Fibroblast of lung (primary cell): ENCODE measurements around the gene ZBTB22. TPM values are rescaled to one million over a fixed set of nuclear protein-coding genes. Genes with fewer than 3 reads are reported as not detected.

Experiments
- DNase-seq, 2 donors: peaks; one replicate each; pipeline versions ENCODE4 v3.0.0 to v3.0.0-alpha.2; 2010; ENCODE audit warnings: low read depth in 2 of 2
- H2AFZ ChIP-seq: 2 replicates; pipeline ENCODE4 v1.5.1; 2012; ENCODE audit warnings: low read length, control low read depth, inconsistent platforms
- H3K27ac ChIP-seq: 2 replicates; pipeline ENCODE4 v1.5.1; 2011; ENCODE audit warnings: low read length, control low read depth; ENCODE audit not compliant: insufficient read depth
- H3K27me3 ChIP-seq: 2 replicates; pipeline ENCODE4 v1.5.1; 2011; ENCODE audit warnings: mild to moderate bottlenecking, low read length; ENCODE audit not compliant: control insufficient read depth, insufficient read depth
- H3K36me3 ChIP-seq: 2 replicates; pipeline ENCODE4 v1.5.1; 2011; ENCODE audit warnings: low read length; ENCODE audit not compliant: control insufficient read depth, insufficient read depth
- H3K4me1 ChIP-seq: 2 replicates; pipeline ENCODE4 v1.5.1; 2011; ENCODE audit warnings: low read length; ENCODE audit not compliant: control insufficient read depth, insufficient read depth; ENCODE audit errors: extremely low read depth
- H3K4me2 ChIP-seq: 2 replicates; pipeline ENCODE4 v1.5.1; 2011; ENCODE audit warnings: low read length, control low read depth; ENCODE audit not compliant: insufficient read depth; ENCODE audit errors: extremely low read depth
- H3K4me3 ChIP-seq, 4 experiments: fragments of 200-600 bp in 1 of 4; sonication (generic) in 1 of 4; replicated peaks in 1 of 4; 2 replicates each; pipeline ENCODE4 v1.5.1; 2011 to 2016; ENCODE audit warnings: low read length in 4 of 4, low read depth in 3 of 4, mild to moderate bottlenecking in 3 of 4, control low read depth in 2 of 4, inconsistent platforms in 1 of 4, mixed read lengths in 1 of 4; ENCODE audit not compliant: insufficient read depth in 1 of 4; ENCODE audit errors: control extremely low read depth in 1 of 4
- H3K79me2 ChIP-seq: 2 replicates; pipeline ENCODE4 v1.5.1; 2012; ENCODE audit warnings: mild to moderate bottlenecking, low read length, inconsistent platforms; ENCODE audit not compliant: control insufficient read depth, insufficient read depth
- H3K9ac ChIP-seq: 2 replicates; pipeline ENCODE4 v1.5.1; 2011; ENCODE audit warnings: mild to moderate bottlenecking, low read length, control low read depth; ENCODE audit not compliant: insufficient read depth
- H3K9me3 ChIP-seq: 2 replicates; pipeline ENCODE4 v1.5.1; 2012; ENCODE audit warnings: low read depth, low read length; ENCODE audit not compliant: control insufficient read depth, insufficient read depth
- H4K20me1 ChIP-seq: 2 replicates; pipeline ENCODE4 v1.5.1; 2011; ENCODE audit warnings: low read length; ENCODE audit not compliant: control insufficient read depth, insufficient read depth; ENCODE audit errors: extremely low read depth
- CTCF ChIP-seq, 2 donors: IDR thresholded peaks in 1 of 2; conservative IDR thresholded peaks in 1 of 2; 1 replicate in 1 of 2; 2 replicates in 1 of 2; pipeline ENCODE4 v1.5.1; 2011 to 2012; ENCODE audit warnings: low read length in 2 of 2, control low read depth in 1 of 2, inconsistent platforms in 1 of 2, low read depth in 1 of 2, mild to moderate bottlenecking in 1 of 2
- EZH2 ChIP-seq: IDR thresholded peaks from 2 replicates; pipeline ENCODE4 v1.5.1; 2012; ENCODE audit warnings: low read length, control low read depth, mild to moderate bottlenecking; ENCODE audit errors: missing control alignments
- polyA plus RNA-seq, 2 donors: library from polyadenylated mRNA; depleted of rRNA in 1 of 2; stranded (reverse) in 1 of 2; unstranded in 1 of 2; fragments of >200 nt; gene quantifications; 2 replicates each; pipeline ENCODE4 v1.2.1, GENCODE V29; 2011 to 2012; ENCODE audit warnings: missing spikeins in 1 of 2
- total RNA-seq: library from RNA; depleted of rRNA; stranded (reverse); fragments of >200 nt; gene quantifications from 2 replicates; pipeline ENCODE4 v1.2.1, GENCODE V29; 2014

Gene ZBTB22
- total and polyA plus RNA-seq, 2 donors (not counting 1 experiment from before 2014, with no cell fraction given): 8.9 to 31.2 TPM

DNA sequence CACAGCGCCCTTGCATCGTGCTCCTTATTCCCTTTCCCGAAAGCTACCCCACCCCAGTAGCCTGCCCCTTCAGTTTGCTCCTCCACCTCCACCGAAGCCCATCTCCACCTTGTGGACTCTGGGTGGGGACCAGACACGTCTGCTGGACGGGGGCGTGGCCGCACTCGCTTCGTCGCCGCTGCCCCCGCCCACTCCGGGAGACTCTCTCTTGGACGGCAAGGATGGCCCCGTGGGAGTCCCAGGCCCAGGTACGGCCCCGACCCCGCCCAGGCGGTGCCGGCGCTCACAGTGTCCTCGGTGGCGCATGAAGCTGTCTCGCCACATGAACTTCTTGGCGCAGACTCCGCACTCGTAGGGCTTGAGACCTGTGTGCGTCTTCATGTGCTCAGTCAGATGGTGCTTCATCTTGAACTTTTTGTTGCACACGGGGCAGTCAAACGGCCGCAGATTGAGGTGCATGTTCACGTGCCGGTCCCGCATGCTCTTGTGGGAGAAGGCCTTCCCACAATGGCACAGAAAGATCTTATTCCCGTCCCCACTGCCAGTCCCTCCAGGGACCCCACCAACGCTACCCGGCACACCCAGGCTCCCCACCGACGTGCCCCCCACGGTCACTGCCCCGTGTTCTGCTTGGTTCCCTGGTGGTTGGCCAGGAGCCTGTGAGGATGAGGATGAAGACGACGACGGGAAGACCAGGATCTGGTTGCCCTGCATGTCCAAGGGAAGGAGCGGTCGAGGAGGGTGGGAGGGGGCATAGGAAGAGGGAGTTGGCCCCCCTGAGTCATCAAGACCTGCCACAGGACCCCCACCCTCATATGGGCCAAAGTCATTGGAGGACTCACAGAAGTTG, 2.4 kb downstream of the ZBTB22 start:
- no peak overlapping the region for H3K9ac ChIP-seq
- peak overlapping the region in 2 of 4 experiments; percentile 86 to 92 for H3K4me3 ChIP-seq
- H3K4me2 ChIP-seq: peak overlapping the region; percentile 82
- H2AFZ ChIP-seq: no peak overlapping the region
- H3K79me2 ChIP-seq: peaks cover 49% of the 10 kb centered on the region
- H3K36me3 ChIP-seq: peaks cover 12% of the 10 kb centered on the region
- peak overlapping the region; percentile 98 for H3K27ac ChIP-seq
- H3K27me3 ChIP-seq: no peaks in the 10 kb centered on the region
- no peak for TF ChIP-seq CTCF (conservative IDR thresholded peaks at IDR 0.05 in 1 of 2, IDR thresholded peaks at IDR 0.05 in 1 of 2; ENCODE audit: low read depth in 1 of 2, low read length in 2 of 2)
- TF ChIP-seq EZH2: no peak
- DNase-seq: no peak
- H3K4me1 ChIP-seq: peaks cover 27% of the 10 kb centered on the region
- no peaks in the 10 kb centered on the region for H4K20me1 ChIP-seq
- no peaks in the 10 kb centered on the region for H3K9me3 ChIP-seq

DNA sequence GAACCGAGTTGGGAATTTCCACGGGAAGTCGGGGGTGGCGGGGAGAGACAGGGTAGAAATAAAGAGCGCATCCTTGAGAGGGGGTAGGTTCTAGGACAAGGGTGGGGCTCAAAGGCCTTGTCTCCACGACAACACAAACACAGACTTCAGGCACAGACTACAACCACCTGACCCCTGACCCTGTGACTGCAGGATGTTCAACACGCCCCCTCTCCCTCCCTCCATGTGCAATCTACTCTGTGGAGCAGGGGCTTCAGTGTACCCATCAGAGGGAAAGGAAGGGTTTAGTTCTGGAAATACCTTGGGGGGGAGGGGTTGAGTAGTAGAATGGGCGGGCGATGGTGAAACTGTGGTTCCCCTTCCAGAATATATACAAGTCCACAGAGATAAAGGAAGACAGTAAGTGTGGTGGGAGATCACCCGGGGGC, 3.0 kb downstream of the ZBTB22 start:
- Histone ChIP-seq H3K4me1 (peaks cover 21% of the 10 kb centered on the region), H3K79me2 (peaks cover 43% of the 10 kb centered on the region), H3K36me3 (peaks cover 12% of the 10 kb centered on the region), H3K4me2 (peak overlapping the region; percentile 82), H3K27ac (peak overlapping the region; percentile 98), H3K4me3 (peak overlapping the region; percentile 70 to 97 (median 89)), H3K9ac (no peak overlapping the region), H3K27me3 (no peaks in the 10 kb centered on the region), H2AFZ (no peak overlapping the region), H4K20me1 (no peaks in the 10 kb centered on the region), H3K9me3 (no peaks in the 10 kb centered on the region)
- TF ChIP-seq CTCF (conservative IDR thresholded peaks at IDR 0.05 in 1 of 2, IDR thresholded peaks at IDR 0.05 in 1 of 2; ENCODE audit: low read depth in 1 of 2, low read length in 2 of 2): no peak
- TF ChIP-seq EZH2: no peak
- DNase-seq: peak; percentile 69 to 73

- Histone ChIP-seq H3K27me3 (no peaks in the 10 kb centered on the region), H3K4me3 (peak within 1 kb of the TSS; percentile 70 to 97 (median 89)), H3K9ac (peak within 1 kb of the TSS; percentile 96), H3K79me2 (peaks cover 37% of the 10 kb centered on the region), H3K36me3 (peaks cover 9% of the 10 kb centered on the region), H4K20me1 (no peaks in the 10 kb centered on the region), H3K4me1 (peaks cover 15% of the 10 kb centered on the region), H3K9me3 (no peaks in the 10 kb centered on the region), H3K4me2 (peak within 1 kb of the TSS; percentile 82), H2AFZ (peak within 1 kb of the TSS; percentile 84), H3K27ac (peak within 1 kb of the TSS; percentile 98)
- DNase-seq: peak; percentile 56
- no peak for TF ChIP-seq CTCF (conservative IDR thresholded peaks at IDR 0.05 in 1 of 2, IDR thresholded peaks at IDR 0.05 in 1 of 2; ENCODE audit: low read depth in 1 of 2, low read length in 2 of 2)
- no peak for TF ChIP-seq EZH2
Observed at GRCh38 chr6:33313709-33314514, 3.6 kb downstream of the ZBTB22 start, which contains the start of gene TAPBP. Gene TAPBP (minus strand): TSS chr6:33314078. CDS start chr6:33314041, 37 bp downstream.
